Activated CD4-positive, alpha-beta T cell treated with anti-CD3 and anti-CD28 coated beads, Interleukin-2, Interleukin-4, amounts not matched to agents 100 ng/mL and 50 ng/mL, durations not matched to agents 16 hours and 8 hours (primary cell): ENCODE data around the gene OR6S1.
"Not testable (repeated sequence)": the region's sequence is repeated elsewhere in the genome, so short reads cannot be mapped to it uniquely, and the experiment has no call there.

Experiments
- DNase-seq: peaks from one replicate; pipeline ENCODE4 v3.0.0-alpha.2; 2020; ENCODE audit warnings: low spot score

OR6S1 gene

DNA sequence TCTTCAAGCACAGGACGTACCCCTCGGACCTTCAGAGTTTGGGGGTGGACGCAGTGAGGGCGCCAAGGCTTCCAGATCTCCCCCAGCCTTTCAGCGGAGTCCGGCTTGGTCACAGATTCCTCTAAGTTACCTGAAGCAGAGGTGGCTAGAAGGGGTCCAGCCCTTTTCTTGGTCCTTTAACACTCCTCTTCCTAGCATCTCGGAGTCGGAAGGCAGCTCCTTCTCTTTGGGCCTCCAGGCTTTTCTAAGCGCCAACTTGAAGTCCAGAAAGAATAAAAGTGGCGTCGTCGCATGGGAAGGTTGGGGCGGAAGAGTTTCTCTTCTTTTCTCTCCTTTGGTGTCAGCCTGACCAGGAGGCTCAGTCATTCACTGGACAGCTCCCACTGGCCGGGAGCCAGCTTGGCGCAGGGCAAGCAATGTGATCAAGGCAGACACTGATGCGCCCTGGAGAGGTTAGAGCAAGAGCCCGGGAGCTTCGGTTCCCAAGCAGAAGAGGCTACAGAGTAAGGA, 9.6 kb downstream of the OR6S1 start:
- no peak for DNase-seq

GRCh38 chr14:20631023-20631879, 10.2 kb downstream of the OR6S1 start:
- DNase-seq: peak; percentile 76

DNA sequence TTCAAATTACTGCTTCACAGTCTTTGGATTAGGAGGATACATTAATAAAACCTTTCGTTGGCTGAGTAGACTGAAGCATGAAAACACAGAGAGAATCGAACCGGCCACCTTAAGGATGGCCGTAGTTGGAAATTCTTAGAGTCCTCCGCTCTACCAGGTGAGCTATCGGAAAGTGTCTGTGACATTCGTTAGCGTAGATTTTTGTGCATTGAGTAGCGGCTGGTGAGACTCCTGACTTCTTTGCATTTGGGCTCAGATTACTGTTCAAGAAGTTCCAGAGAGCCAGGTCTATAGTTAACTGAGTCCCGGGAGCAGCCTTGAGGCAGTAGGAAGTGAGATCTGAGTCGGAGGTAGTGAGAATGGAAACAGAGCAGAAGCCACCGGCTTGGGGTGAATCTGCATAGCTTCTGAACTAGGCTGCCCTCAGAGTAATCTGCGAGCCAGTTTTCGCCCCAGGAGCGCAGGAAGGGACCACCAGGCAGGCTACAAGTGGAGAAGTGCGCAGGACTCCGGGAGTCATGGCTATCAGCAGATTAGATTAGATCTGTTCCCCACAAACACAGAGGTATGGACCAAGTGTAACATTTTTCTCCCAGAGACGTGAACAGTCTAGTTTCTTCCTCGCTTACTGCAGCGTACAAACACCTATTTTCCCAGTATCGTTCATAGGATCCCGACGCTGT, 11.0 kb downstream of the OR6S1 start:
- DNase-seq: peak; percentile 82

DNA sequence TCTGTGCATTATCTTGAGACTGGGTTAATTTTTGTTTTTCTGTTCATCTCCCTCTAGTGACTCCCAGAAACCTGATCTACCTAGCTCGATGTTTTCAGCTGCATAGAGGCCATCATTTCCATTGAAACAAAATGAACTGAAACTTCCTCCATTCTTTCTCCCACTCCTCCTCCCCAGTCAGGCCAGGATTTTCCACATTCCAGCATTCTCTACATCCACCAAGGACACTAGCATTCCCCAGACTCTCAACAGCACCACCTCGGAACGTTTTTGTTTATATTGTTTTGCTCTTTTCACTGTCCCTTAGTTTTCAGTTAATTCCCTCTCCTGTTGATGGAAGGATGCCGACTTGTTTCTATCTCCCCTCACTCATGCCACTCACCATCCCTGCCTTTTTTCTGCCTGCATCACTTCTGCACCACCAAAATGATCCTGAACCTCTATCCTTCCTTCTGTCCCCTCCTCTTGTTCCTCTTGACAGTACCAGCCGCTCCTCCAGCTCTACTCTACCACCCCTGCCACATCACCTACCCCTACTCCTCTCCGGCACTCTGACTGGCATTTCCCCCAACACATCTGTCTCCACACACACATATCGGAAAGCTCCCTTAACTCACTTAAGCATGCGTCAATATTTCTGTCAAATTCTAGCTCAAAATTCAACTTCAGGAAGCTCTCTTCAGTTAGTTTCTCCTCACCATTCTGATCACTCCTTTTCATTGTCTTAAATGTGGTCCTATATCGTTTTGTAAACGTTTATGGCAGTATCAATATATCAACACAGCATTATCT, 13.2 kb downstream of the OR6S1 start:
- no peak for DNase-seq

DNA sequence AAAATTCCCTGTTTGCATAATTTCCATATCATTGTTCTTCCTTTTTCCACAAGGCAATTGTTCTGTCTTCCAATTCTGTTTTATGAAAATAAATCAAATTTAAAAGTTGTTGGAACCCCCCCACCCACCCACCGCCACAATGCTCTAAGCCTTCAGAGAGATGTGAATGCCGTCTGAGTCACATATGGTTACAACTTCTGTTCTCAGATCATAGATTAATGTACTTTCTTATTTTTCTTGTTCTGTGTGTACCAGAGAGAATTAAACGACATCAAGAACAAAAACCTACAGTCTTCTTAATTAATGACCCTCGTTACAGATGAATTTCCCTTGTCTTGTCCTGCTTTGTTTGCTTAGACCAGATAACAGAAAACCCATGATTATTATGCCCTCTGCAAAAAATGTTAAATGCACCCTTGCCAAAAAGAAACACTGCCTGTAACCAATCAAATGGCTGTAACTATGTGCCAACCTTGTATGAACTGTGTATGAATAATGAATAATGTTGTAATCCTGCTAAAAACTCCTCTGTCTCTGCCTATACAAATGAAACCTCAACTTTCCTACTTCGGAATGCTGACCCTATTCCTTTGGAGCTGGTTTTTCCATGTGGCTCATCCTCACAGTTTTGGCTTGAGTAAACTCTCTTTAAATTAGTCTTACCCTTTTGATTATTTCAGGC, 14.0 kb downstream of the OR6S1 start:
- DNase-seq: no peak

GRCh38 chr14:20626274-20626673, 15.2 kb downstream of the OR6S1 start:
- no peak for DNase-seq

DNA sequence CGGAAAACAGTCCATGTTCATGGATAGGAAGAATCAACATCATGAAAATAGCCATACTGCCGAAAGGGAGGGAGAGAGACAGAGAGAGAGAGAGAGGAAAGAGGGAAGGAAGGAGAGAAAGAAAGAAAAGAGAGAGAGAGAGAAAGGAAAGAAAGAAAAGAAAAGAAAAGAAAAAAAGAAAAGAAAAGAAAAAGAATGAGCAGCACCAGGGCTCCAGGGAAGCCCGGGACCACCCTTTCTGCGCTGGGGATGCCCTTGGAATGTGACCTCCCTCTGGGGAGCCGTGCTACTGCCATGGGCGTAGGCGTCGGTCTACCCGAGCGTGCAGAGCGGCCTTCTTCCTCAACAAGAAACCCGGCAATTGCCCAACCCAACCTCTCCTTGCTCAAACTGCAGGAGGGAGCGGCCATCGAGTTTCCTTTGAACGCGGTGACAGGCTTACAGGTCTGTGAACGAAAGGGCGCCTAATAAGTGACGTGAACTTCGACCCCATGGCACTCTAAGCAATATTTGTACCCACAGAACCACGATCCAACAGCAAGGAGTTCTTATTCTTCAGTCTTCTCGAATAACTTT, 16.9 kb downstream of the OR6S1 start:
- DNase-seq: peak; percentile 73

DNA sequence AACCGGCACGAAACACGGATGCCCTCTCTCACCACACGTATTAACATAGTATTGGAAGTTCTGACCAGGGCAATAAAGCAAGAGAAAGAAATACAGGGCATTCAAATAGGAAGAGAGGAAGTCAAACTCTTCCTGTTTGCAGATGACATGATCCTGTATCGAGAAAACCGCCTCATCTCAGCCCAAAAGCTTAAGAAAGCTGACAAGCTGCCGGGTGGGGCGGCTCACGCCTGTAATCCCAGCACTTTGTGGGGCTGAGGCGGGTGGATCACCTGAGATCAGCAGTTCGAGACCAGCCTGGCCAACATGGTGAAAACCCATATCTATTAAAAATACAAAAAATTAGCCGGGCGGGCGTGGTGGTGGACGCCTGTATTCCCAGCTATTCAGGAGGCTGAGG, 17.7 kb downstream of the OR6S1 start:
- peak; percentile 52 for DNase-seq

- no peak for DNase-seq
Observed at GRCh38 chr14:20622816-20623291, 18.6 kb downstream of the OR6S1 start.

DNA sequence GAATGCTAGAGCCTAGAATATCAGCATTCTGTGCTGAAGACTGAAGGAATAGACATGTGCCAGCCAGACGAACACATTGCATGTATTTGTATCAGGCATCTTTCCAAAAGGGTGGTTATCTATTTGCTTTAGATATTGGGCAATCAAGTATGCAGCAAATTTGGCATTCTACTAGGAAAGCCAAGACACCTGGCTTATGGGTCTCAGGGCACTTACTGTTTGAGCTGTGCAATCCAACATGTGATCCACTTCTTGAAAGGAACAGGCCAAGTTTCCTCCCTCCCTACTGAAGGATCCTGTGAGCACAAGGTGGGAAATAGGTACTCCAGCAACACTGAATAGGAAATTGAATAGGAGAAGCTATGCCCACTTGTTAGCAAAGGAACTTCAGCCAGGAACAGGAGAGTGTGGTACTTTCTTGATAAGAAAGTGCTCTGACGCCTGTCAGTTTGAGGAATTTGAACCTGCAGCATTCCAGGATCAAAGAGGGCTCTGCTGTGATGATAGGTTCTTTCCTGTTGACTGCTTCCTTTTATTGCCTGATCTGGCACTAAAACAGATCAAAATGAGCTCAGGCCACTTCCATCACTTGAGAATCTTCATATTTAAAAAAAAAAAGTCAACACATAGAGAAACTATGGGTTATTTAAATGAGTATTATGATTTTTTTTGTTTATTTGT, 20.6 kb downstream of the OR6S1 start:
- no peak for DNase-seq

DNA sequence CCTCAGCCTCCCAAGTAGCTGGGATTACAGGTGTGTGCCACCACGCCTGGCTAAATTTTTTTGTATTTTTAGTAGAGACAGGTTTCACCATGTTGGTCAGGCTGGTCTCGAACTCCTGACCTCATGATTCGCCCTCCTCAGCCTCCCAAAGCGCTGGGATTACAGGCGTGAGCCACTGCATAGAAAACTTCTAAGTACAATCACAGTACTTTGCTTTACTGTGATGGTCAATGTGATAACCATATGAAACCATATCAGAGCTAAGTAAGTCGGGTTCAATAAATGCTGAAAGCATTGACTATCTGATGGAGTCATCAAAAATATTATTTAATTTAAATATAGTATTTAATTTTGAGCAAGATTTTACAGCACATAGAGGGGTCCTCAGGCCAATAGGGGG, 21.8 kb downstream of the OR6S1 start:
- DNase-seq: not testable (repeated sequence)

- DNase-seq: no peak
Observed at GRCh38 chr14:20618271-20618749, 23.2 kb downstream of the OR6S1 start.

- DNase-seq: no peak
Observed at GRCh38 chr14:20617138-20618003, 24.1 kb downstream of the OR6S1 start.

- no peak for DNase-seq
Observed at GRCh38 chr14:20615996-20616395, 25.5 kb downstream of the OR6S1 start.

GRCh38 chr14:20614038-20614840, 27.3 kb downstream of the OR6S1 start:
- DNase-seq: no peak

- DNase-seq: peak; percentile 96
Observed at GRCh38 chr14:20613094-20614037, 28.1 kb downstream of the OR6S1 start.

DNA sequence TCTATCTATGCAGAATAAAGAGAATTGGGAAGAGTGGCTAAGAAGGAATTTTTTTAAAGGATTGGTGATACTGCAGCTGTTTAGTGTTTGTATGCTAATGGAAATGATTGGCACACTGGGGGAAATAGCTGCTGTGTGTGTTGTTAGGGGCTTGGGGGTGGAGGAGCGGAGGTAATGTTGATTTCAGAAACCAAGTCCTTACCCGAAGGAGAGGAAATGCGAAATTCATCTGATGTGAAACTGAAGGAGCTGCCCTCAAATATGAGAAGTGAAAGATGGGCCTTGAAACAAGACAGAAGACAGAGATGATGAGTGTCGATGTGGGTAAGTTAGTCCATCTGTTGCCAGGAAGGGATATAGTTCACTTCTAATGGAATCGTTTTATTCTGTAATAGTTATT, 29.1 kb downstream of the OR6S1 start:
- no peak for DNase-seq

DNA sequence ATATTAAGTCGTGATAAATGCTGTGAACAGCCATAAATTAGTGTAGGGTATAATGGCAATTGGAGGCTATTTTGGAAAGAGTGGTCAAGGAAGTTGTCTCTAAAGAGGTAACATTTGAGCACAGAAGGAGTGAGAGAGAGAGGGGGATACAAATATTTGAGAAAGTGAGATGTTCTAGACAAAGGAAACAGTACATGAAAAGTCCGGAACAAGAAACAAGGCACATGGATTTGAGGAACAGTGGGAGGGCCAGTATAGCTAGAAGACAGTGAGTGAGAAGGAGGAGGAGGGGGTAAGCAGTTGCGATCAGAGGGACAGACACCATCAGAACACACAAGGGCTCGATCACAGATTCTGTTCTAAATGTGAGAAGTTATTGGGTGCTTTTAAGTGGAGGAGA, 30.2 kb downstream of the OR6S1 start:
- no peak for DNase-seq
